ENCODE measurements around the gene CLEC7A. TPM values are rescaled to one million over a fixed set of nuclear protein-coding genes. Genes with fewer than 3 reads are reported as not detected.

The CLEC7A gene
- polyA plus RNA-seq, 3 donors, result 235 to 809 (median 304) TPM

GRCh38 chr12:10115890-10116289 lies 14.1 kb downstream of the CLEC7A start:
- no peaks in the 10 kb centered on the region for H4K20me1 ChIP-seq (ENCODE audit: insufficient read depth, low read length)
- H3K27me3 Mint-ChIP-seq (ENCODE audit: low read depth in 3 of 3), result peaks cover 0 to 4% (median 2%) of the 10 kb centered on the region in 3 donors

GRCh38 chr12:10115311-10115710 lies 14.7 kb downstream of the CLEC7A start:
- H3K9me3 ChIP-seq (replicated peaks in 1 of 2; ENCODE audit: control insufficient read depth in 1 of 2, insufficient read depth in 1 of 2, low read length in 2 of 2), result peaks cover 9 to 15% of the 10 kb centered on the region in 2 donors
- peak overlapping the region in 3 of 7 donors; percentile 6 to 40 (median 34) for H3K27ac Mint-ChIP-seq
- no peak overlapping the region for H3K4me3 ChIP-seq (replicated peaks in 1 of 3; ENCODE audit: low read depth in 2 of 3, low read length in 3 of 3)
- H4K20me1 ChIP-seq (ENCODE audit: insufficient read depth, low read length), result no peaks in the 10 kb centered on the region
- H3K4me1 ChIP-seq (ENCODE audit: control insufficient read depth in 1 of 2, insufficient read depth in 2 of 2, low read length in 2 of 2), result peaks cover 16 to 22% of the 10 kb centered on the region in 2 donors
- TF ChIP-seq, protein P1, sequence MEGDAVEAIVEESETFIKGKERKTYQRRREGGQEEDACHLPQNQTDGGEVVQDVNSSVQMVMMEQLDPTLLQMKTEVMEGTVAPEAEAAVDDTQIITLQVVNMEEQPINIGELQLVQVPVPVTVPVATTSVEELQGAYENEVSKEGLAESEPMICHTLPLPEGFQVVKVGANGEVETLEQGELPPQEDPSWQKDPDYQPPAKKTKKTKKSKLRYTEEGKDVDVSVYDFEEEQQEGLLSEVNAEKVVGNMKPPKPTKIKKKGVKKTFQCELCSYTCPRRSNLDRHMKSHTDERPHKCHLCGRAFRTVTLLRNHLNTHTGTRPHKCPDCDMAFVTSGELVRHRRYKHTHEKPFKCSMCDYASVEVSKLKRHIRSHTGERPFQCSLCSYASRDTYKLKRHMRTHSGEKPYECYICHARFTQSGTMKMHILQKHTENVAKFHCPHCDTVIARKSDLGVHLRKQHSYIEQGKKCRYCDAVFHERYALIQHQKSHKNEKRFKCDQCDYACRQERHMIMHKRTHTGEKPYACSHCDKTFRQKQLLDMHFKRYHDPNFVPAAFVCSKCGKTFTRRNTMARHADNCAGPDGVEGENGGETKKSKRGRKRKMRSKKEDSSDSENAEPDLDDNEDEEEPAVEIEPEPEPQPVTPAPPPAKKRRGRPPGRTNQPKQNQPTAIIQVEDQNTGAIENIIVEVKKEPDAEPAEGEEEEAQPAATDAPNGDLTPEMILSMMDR (IDR thresholded peaks at IDR 0.05), result no peak
- WGBS (ENCODE audit: insufficient coverage), result 92% methylated on average over 12 of the region's 15 CpGs
- H3K4me3 Mint-ChIP-seq, result no peak overlapping the region
- no peak overlapping the region for H3K9ac ChIP-seq (ENCODE audit: insufficient read depth, low read length, poor library complexity, severe bottlenecking)
- no peak for DNase-seq
- intact Hi-C loops (cut with micrococcal nuclease), result no loop called here
- H3K9me3 Mint-ChIP-seq, result peaks cover 14 to 21% (median 15%) of the 10 kb centered on the region in 7 donors
- no peak overlapping the region for H2AFZ ChIP-seq (ENCODE audit: insufficient read depth, low read depth, low read length, poor library complexity, severe bottlenecking)
- peaks cover 12% of the 10 kb centered on the region for H3K79me2 ChIP-seq (ENCODE audit: insufficient read depth, low read length)
- H3K4me2 ChIP-seq (replicated peaks; ENCODE audit: extremely low read depth, low read length, poor library complexity, severe bottlenecking), result no peak overlapping the region
- H3K36me3 ChIP-seq (replicated peaks in 1 of 2; ENCODE audit: control insufficient read depth in 1 of 2, insufficient read depth in 2 of 2, low read length in 2 of 2), result peaks cover 49 to 64% of the 10 kb centered on the region in 2 donors
- H3K27ac ChIP-seq (ENCODE audit: low read depth in 1 of 2, low read length in 2 of 2), result no peak overlapping the region
- peaks cover 0 to 4% (median 2%) of the 10 kb centered on the region in 3 donors for H3K27me3 Mint-ChIP-seq (ENCODE audit: low read depth in 3 of 3)
- H3K36me3 Mint-ChIP-seq, result peaks cover 65 to 85% of the 10 kb centered on the region in 2 donors
- no peaks in the 10 kb centered on the region for H3K27me3 ChIP-seq (ENCODE audit: control insufficient read depth in 2 of 2, insufficient read depth in 2 of 2, low read length in 2 of 2)
- H3K4me1 Mint-ChIP-seq, result peaks cover 26% of the 10 kb centered on the region

More at GRCh38 chr12:10115890-10116289, 14.1 kb downstream of the CLEC7A start:
- no peak overlapping the region for H3K27ac ChIP-seq (ENCODE audit: low read depth in 1 of 2, low read length in 2 of 2)
- H3K9me3 ChIP-seq (replicated peaks in 1 of 2; ENCODE audit: control insufficient read depth in 1 of 2, insufficient read depth in 1 of 2, low read length in 2 of 2), result peaks cover 9 to 14% of the 10 kb centered on the region in 2 donors
- no peak overlapping the region for H3K27ac Mint-ChIP-seq
- TF ChIP-seq, protein P1 (IDR thresholded peaks at IDR 0.05), result no peak
- H3K4me1 ChIP-seq (ENCODE audit: control insufficient read depth in 1 of 2, insufficient read depth in 2 of 2, low read length in 2 of 2), result peaks cover 21 to 26% of the 10 kb centered on the region in 2 donors
- peaks cover 27% of the 10 kb centered on the region for H3K4me1 Mint-ChIP-seq
- no peak overlapping the region for H3K4me3 ChIP-seq (replicated peaks in 1 of 3; ENCODE audit: low read depth in 2 of 3, low read length in 3 of 3)
- peaks cover 13 to 21% (median 15%) of the 10 kb centered on the region in 7 donors for H3K9me3 Mint-ChIP-seq
- H3K27me3 ChIP-seq (ENCODE audit: control insufficient read depth in 2 of 2, insufficient read depth in 2 of 2, low read length in 2 of 2), result no peaks in the 10 kb centered on the region
- H3K36me3 Mint-ChIP-seq, result peaks cover 65 to 90% of the 10 kb centered on the region in 2 donors
- 96% methylated on average over 6 of the region's 7 CpGs for WGBS (ENCODE audit: insufficient coverage)
- DNase-seq, result no peak
- peaks cover 52 to 65% of the 10 kb centered on the region in 2 donors for H3K36me3 ChIP-seq (replicated peaks in 1 of 2; ENCODE audit: control insufficient read depth in 1 of 2, insufficient read depth in 2 of 2, low read length in 2 of 2)
- no peak overlapping the region for H2AFZ ChIP-seq (ENCODE audit: insufficient read depth, low read depth, low read length, poor library complexity, severe bottlenecking)
- no peak overlapping the region for H3K4me2 ChIP-seq (replicated peaks; ENCODE audit: extremely low read depth, low read length, poor library complexity, severe bottlenecking)
- intact Hi-C loops (cut with micrococcal nuclease), result no loop called here
- no peak overlapping the region for H3K9ac ChIP-seq (ENCODE audit: insufficient read depth, low read length, poor library complexity, severe bottlenecking)
- H3K4me3 Mint-ChIP-seq, result no peak overlapping the region
- peaks cover 15% of the 10 kb centered on the region for H3K79me2 ChIP-seq (ENCODE audit: insufficient read depth, low read length)
